ENCODE results near the gene RDH13.
"Not testable (repeated sequence)": the region's sequence is repeated elsewhere in the genome, so short reads cannot be mapped to it uniquely, and the experiment has no call there.

The RDH13 gene

DNA sequence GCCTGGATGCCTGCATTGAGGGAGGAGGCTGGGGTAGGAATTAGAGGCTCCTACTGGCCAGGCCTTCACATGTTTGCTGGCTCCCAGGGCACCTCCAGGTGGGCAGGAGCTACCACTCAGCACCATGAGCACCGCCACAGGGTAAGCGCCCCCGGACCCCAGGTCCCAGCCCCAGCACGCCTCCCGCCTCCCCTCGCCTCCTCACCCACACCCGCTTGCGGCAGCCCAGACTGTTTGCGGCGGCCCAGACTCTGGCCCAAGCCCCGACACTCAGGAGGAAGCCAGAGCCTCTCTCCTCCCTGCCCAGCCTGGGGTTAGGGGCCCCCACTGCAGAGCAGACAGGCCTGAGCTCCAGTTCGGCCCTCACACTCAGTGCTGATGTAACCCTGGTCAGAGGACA is 13.4 kb upstream of the RDH13 start:
- DNase-seq = no peak

DNA sequence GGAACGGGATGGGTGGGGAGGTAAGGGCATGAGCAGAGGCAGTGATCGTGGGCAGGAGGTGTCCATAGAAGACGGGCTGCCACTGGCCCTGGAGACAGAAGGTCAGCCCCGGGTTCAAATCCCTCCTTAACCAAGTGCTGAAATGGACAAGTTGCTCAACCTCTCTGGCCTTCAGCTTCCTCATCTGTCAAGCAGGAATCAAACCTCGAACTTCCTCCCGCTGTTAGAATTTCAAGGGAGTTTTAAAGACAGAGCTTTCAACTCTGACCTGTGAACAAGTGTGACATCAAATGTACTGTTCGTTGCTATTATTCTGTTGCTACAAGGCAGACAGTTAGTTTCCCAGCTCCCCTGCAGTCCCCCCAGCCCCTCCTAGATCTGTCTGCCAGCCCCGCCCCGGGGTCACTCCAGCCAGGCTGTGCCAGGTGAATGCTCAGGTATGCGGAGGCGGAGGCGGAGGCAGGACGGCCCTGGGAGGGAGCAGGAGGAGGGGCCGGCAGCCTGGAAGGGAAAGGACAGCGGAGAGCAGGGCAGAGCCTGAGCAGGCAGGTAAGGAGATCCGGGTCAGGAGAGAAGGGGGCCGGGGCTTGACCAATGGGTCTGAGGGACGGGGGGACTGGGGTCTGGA is 12.5 kb upstream of the RDH13 start, which contains the start of gene EPS8L1:
EPS8L1 (plus strand) TSS at position 499 of the 628 bp plus-strand sequence. CDS start 576 bp downstream, outside the sequence.
- DNase-seq = no peak

DNA sequence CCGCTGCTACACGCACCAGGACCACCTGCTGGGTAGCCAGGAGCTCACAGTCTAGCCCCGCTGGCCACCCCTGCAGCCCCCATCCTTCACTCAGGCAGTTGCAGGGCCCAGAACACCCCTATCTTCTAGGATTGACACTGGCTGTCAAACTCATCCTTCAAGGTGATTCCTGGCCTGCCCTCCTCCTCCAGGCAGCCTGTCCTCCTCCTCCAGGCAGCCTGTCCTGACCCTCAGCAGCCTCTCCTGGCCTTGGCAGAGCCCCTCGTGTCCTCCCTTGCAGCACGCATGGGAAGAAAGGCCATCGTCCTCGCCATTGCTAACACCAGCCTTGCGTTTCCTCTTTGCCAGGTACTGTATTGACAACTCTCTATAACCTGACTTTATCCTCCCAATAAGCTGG is 9.0 kb upstream of the RDH13 start:
- DNase-seq = no peak

DNA sequence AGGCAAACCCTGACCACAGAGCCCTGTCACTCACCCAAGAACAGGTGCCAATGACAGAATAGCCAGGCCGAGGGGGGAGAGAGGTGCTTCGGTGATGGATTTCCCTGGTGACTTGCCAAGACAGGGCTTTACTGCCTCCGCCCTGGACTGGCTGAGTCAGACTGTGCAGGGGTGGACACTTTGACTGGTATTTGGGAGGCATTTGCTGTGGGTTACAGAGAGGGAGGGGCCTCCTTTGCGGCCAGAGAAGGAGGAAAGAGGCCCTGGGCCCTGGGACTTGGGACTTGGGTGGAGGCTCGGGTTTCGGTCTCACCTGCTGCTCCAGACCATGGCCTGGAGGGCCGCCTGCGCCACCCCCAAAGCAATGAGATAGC is 8.2 kb upstream of the RDH13 start:
- no peak for DNase-seq

DNA sequence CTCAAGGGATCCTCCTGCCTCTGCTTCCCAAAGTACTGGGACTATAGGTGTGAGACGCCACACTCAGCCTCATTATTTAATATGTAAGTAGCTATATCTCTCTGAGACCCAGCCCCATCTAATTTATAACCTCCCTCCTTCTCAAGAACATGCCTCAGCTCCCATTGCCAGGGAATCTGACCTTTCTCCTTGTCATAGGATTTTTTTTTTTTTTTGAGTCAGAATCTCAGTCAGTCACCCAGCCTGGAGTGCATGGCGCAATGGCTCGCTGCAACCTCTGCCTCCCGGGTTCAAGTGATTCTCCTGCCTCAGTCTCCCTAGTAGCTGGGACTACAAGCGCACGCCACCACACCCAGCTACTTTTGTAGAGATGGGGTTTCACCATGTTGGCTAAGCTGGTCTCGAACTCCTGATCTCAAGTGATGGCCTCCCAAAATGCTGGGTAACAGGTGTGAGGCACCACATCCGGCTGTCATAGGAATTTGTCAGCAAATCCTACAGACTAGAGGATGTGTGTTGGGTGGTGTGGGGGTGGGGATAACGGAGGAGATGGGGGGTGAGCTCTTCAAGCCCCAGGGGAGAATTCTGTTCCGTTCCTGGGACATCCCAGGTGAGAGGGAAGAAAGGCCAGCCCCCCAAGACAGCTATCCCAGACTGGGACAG is 7.6 kb upstream of the RDH13 start:
- DNase-seq = no peak

DNA sequence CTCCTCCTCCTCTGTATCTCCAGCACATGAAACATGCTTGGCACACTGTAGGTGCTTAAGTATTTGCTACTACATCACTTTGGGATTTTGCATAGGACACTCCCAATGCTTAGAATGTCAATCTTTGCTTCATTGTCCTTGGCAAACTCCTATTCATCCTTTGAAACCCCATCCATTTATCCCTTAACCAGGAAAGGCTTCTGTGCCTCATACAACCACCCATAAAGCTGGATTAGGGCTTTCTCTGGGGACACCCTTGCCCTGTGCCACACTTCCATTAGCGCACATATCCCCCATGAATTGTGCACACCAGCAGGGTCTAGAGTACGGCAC is 6.9 kb upstream of the RDH13 start:
- DNase-seq = no peak

DNA sequence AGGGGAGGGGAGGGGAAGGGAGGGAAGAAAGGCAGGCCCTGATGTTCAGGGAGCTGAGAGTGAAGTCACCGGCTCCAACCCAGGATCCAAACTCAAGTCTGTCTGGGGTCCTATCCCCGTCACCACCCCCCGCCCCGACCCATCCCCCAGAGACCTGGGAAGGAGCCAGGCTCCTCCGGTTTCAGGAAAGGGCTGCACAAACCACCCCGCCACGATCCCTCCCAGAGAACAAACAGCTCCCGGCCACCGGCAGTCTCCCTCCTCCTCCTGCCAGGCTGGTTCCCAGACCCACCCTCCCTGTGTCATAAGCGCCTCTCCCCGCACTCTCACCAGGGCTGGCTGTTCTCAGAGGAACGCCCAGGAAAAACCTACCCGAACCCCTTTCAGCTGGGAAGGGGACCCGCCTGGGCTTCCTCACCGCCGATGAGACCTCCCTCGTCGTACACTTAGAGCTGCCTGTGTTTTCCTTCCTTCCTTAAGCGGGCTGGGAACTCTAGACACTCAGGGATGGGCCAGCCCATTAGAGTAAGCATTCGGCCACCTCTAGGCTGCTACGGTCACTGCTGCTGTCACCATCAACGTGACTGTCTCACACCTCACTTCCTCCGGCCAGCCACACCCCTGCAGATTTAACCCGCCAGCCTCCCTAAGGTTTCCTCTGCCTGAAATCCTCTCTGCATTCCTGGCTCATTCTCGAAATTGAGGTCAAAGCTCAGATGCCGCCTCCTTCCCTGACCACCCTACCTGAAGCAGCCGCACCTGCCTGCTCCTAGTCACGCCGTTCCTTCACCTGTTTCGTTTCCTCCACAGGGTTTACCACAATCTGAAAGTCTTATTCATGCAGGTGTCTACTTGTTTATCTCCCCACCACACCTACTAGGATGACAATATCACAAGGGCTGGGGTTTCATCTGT is 6.3 kb upstream of the RDH13 start:
- DNase-seq = no peak

DNA sequence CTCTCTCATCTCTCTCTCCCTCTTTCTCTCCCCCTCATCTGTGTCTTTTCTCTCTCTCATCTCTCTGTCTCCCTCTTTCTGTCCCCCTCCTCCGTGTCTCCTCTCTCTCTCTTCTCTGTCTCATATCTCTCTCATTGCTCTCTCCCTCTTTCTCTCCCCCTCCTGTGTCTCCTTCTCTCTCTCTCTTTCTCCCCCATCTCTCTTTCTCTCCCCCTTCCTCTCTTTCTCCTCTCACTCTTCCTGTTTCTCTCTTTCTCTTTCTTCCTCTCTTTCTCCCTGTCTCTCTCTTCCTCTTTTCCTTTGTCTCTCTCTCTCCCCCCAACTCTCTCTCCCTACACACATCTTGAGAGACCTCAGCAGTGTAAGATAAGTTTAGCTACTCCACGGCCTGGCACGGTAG is 4.9 kb upstream of the RDH13 start:
- no peak for DNase-seq

DNA sequence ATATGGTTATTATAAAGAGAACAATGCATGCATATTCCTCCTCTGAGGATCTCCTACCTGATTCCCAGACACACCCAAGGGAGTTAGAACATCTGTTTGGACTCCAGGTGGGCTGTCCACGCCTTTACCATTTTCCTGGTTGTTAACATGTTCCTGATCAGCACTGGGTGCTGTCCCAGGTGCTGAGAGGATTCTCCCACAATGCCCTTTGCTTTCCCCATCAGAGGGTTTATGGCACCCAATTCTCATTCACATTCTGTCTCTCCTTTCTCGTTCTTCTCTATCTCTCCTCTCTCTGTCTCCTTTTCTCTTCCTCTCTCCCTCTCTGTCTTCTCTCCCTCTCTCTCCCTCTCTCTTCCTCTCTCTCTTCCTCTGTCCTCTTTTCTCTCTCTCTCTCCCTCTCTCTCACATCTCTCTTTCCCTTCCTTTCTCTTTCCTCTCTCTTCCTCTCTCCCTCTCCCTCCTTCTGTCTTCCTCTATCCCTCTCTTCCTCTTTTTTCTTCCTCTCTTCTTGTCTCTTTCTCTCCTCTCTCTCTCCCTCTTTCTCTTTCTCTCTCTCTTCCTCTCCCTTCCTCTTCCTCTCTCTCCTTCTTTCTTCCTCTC is 3.3 kb upstream of the RDH13 start:
- DNase-seq = no peak

DNA sequence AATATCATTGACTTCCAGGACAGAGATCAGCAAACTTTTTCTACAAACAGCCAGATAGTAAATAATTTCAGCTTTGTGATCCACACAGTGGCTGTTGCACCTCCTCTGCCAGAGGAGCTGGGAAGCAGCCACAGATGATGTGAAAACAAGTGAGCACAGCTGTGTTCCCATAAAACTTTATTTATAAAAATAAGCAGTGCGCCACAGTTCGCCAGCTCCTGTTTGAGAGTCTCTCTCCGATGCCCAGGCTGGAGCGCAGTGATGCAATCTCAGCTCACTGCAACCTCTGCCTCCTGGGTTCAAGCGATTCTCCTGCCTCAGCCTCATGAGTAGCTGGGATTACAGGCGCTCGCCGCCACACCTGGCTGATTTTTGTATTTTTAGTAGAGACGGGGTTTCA is 2.6 kb upstream of the RDH13 start:
- not testable (repeated sequence) for DNase-seq

DNA sequence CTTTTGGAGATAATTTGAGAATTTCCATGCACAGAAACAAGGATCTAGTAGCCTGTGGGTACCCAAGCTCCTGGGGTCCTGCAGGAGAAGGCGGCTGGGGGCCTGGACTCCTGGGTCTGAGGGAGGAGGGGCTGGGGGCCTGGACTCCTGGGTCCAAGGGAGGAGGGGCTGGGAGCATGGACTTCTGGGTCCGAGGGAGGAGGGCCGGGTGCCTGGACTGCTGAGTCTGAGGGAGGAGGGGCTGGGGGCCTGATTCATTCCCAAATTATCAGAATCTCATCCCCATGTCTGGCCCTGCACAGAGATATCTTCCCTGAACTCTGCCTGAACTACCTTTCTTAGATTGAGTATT is 520 bp upstream of the RDH13 start:
- DNase-seq = no peak

DNA sequence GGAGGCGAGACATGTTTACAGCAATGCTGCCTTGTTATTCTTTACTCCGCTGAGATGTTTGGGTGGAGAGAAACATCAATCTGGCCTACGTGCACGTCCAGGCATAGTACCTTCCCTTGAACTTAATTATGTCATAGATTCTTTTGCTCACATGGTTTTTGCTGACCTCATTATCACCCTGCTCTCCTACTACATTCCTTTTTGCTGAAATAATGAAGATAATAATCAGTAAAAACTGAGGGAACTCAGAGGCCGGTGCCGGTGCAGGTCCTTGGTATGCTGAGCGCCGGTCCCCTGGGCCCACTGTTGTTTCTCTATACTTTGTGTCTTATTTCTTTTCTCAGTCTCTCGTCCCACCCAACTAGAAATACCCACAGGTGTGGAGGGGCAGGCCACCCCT is 2.7 kb downstream of the RDH13 start:
- DNase-seq = not testable (repeated sequence)

DNA sequence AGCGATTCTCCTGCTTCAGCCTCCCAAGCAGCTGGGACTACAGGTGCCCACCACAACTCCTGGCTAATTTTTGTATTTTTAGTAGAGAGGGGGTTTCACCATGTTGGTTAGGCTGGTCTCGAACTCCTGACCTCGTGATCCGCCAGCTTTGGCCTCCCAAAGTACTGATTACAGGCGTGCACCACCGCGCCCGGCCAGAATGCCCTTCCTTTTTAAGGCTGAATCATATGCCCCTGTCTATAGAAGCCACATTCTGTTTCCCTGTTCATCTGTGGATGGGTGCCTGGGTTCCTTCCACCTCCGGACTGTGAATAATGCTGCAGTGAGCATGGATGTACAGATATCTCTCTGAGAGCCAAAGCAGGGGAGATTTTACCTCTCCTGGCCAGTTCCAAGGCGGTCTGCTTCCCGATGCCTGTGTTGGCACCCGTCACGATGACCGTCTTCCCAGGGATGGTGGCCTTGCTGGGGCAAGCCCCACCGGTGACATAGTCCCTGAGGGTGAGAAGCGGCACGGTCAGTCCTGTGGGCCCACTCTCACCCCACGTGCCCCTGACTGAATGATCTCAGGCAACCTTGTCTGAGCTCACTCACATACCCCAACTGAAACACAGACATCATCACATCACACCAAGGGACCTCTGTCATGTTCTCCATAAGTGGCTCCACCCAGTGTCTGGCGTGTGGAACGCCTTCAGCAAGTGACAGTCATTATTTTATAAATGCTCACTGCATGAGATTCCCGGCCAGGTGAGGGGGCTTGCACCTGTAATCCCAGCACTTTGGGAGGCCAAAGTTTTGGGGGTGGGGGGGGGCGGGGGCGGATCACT is 4.0 kb downstream of the RDH13 start:
- DNase-seq = no peak

DNA sequence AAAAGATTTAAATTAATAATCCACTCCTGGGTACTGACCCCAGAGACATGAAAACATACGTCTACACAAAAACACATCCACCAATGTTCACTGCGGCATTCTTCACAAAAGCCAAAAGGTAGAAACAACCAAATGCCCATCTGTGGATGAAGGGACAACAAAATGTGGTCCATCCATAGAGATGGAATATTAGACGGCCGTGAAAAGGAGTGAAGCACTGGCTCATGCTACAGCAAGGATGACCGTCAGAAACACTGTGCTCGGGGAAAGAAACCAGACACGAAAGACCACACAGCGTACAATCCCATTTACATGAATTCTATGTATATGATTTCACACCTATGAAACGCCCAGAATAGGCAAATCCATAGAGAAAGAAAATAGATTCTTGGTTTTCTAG is 6.1 kb downstream of the RDH13 start:
- no peak for DNase-seq

DNA sequence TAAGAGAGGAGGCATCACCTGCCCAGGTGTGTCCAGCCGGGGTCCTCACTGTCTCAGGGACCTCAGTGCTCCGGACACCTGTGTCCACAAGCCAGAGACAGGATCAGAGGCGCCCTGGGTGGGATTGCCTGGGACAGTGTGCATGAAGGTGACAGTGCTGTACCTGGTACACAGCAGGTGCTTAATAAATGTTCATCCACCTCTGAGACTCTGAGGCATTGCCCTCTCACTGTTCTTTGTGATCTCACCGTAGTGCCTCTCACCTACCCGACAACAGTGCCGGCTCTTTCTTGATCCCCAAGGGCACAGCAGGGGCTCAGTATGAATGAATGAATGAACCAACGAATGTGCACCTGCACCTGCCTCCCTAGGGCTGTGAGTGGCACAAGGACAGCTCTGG is 9.2 kb downstream of the RDH13 start:
- DNase-seq = no peak

DNA sequence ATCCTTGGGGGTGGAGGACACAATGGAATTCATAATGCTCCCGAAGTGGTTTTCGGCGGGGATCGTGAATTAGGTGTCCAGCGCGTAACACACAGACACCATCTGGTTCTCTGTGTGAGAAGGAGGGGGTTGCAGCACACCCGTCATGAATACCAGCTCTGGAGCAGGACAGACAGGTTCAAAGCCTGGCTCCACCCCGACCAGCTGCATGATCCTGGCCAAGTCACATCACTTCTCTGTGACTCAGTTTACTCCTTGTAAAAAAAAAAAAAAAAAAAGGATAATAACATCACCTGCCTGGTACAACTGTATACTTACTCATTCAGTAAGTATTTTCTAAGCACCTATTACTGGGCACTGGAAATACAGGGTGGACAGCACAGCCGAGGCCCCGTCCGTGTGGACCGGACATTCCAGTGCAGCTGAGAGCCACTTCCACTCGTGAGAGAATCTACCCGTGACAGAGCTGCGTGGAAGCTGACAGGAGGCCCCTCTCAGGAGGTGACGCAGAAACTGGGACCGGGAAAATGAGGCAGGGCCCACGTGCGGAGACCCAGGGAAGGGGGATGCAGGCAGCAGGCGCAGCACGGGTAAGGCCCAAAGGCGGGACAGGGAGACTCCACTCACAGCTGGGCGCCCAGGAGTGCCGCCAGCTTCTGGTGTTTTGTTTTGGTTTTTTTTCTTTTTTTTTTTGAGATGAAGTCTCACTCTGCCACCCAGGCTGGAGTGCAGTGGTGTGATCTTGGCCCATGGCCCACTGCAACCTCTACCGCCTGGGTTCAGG is 12.0 kb downstream of the RDH13 start:
- no peak for DNase-seq

DNA sequence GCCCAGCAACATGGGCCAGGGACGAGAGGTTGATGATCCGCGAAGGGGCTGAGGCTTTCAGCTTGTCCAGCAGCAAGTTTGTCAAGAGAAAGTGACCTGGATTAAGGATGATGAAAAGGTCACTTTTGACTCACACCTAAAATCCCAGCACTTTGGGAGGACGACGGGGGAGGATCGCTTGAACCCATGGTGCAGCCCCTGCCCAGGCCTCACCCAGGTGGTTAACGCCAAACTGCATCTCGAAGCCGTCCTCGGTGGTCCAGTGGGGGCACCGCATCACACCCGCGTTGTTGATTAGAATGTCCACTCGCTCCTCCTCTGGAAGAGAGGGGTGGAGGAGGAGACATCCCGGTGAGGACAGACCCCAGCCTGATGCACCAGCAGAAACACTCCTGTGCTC is 14.5 kb downstream of the RDH13 start:
- DNase-seq = no peak

DNA sequence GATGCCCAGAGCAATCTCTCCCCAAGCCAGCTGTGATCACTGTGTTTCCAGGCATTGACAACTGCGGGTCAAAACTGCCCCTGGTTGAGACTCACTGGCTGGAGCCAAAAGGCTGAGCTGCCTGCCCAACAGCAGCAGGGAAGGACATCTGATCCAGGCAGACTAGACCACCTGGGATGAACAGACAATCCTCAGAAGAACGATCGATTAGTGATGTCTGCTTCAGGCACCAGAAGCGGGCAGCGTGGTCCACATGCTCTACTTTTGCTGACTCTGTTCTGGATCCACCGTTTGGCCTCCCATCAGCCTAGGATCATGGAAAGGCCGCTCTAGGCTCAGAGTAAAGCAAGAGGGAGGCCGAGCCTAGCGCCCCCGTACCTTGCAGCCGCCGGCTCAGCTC is 15.0 kb downstream of the RDH13 start:
- DNase-seq = no peak

DNA sequence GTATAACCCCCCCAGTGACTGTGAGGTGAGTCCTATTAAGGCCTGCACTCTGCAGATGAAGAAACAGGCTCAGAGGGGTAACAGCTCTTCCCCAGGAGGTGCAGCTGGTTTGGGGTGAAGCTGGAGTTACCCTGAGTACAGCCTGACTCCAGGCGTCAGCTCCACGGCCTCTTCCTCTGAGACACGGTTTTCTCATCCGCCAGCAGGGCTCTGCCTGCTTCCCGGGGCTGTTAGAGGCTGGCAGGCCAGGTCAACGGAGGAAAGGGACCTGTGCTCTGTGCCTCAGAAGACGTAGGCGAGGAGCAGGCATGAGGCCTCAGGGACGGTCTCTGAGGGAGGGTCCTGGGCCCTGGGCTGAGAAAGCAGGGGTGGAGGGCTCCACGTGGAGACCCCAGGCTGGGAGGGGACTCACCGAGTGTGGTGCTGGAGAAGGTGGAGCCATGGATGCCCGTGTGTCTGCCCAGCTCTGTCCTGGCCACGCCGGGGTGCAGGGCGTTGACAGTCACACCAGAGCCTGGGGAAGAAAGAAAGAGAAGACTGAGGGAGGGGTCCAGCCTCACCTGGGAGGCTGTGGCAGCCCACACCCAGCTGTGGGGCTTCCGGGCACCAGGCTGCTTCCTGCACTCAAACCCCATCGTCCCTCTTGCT is 15.8 kb downstream of the RDH13 start:
- no peak for DNase-seq

DNA sequence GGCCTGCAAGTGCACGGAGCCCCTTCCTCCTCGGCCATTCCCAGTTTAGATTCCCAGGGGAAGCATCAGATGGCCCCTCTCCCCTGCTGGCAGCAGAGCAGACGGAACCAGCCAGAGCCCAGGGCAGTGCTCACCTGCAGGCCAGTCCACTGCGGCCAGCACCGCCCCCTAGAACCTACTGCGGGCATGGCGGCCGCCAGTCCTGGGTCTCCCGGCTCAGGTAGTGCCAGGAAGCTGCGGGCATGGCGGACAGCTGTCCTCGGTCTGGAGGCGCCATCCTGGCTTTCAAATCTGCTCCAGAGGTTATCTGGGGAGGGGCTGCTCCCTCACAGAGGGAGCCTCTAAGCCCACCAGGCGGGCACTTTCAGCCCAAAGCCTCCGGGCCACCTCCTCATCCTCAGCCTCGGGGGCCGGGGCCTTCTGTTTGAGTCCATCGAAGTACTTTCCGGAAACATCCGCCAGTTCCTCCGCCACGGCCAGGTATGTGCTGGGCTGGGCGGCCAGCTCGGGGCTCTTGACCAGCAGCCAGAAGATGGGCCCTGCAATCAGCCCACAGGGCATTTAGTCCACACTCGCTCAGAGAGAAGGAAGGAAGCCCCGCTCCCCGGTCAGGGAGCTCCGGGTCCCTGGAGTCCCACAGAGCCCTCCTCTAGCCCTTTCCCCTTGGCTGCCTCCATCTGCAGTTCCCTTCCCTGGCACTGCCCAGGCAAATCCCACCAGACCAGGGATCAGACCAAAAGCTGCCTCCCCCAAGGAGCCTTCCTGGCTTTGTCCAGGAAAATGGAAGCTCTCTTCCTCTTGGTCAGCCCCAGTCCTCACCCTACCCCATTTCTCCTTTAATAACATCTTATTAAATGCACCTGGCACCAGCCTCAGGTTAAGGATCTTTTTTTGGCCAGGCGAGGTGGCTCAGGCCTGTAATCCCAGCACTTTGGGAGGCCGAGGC is 17.9 kb downstream of the RDH13 start:
- DNase-seq = no peak
